Ovary (tissue), 9 donors: Measurements from ENCODE around the gene DTL. TPM values are rescaled to one million over a fixed set of nuclear protein-coding genes. Genes with fewer than 3 reads are reported as not detected.

Experiments
- DNase-seq, 5 donors: peaks; one replicate each; pipeline ENCODE4 v3.0.0-alpha.2; 2019 to 2020
- H3K27ac ChIP-seq, 2 donors: fragments of 200-600 bp; one replicate each; pipeline versions ENCODE4 v1.5.1 to v1.8.0; 2019 to 2022
- H3K27me3 ChIP-seq: fragments of 200-600 bp; one replicate; pipeline ENCODE4 v1.8.0; 2022
- H3K36me3 ChIP-seq: fragments of 200-600 bp; sonication (generic); one replicate; pipeline ENCODE4 v1.5.1; 2019
- H3K4me1 ChIP-seq: one replicate; pipeline ENCODE4 v1.8.1; 2013; ENCODE audit warnings: mild to moderate bottlenecking, moderate library complexity; ENCODE audit not compliant: insufficient read depth
- H3K4me3 ChIP-seq: fragments of 200-600 bp; sonication (generic); one replicate; pipeline ENCODE4 v1.5.1; 2017
- H3K9me3 ChIP-seq, 2 donors: fragments of 200-600 bp in 1 of 2; sonication (generic) in 1 of 2; one replicate each; pipeline versions ENCODE4 v1.5.1 to v1.8.1; 2013 to 2019; ENCODE audit warnings: mild to moderate bottlenecking in 1 of 2, moderate library complexity in 1 of 2
- EP300 ChIP-seq: sonication (generic); formaldehyde crosslinking; IDR thresholded peaks from one replicate; pipeline ENCODE4 v1.6.1; 2017; ENCODE audit warnings: antibody characterized with exemption
- POLR2A ChIP-seq: fragments of 450-650 bp; IDR thresholded peaks from one replicate; pipeline ENCODE4 v1.6.1; 2017; ENCODE audit warnings: antibody characterized with exemption, mild to moderate bottlenecking, moderate library complexity
- WGBS, 3 donors: extraction: QIAGEN DNeasy Blood & Tissue Kit in 1 of 3; methylation state at CpG; one replicate each; pipeline versions ENCODE4 v1.1.5 to v1.1.7; 2013 to 2017; 5-methylcytosine and 5-hydroxymethylcytosine counted together
- intact Hi-C, 4 donors: fragments of 100-400 bp; cut with DNase I; formaldehyde crosslinking; loops; one replicate each; pipeline versions ENCODE4 v1.11.0 to v1.15.1; 2022 to 2023
- polyA plus RNA-seq, 2 donors: library from polyadenylated mRNA; stranded (reverse); fragments of 200-250 nt in 1 of 2; fragments of 350-450 nt in 1 of 2; fragmentation: Illumina TruSeq in 1 of 2; extraction: RNeasy Lipid Tissue Mini Kit (QIAGEN cat#74804) in 1 of 2; gene quantifications; one replicate each; pipeline ENCODE4 v1.2.3, GENCODE V29; 2013 to 2014
- total RNA-seq, 7 donors: library from RNA; depleted of rRNA in 2 of 7; stranded (reverse); fragments of >200 nt in 2 of 7; fragmentation: NEBNext Ultra II Directional in 3 of 7; extraction: Animal tissue kit (Norgen Biotek cat#: 25700) in 3 of 7; gene quantifications; one replicate each; pipeline versions ENCODE4 v1.1.0 to v1.2.4, GENCODE V29; 2016 to 2023
- TF ChIP-seq, protein P1 (sequence below), 3 donors: fragments of 450-650 bp in 2 of 3; fragments of 200-600 bp in 1 of 3; IDR thresholded peaks; one replicate each; pipeline versions ENCODE4 v1.5.1 to v1.8.0; 2016 to 2022; ENCODE audit warnings: antibody characterized with exemption in 3 of 3, mild to moderate bottlenecking in 1 of 3
- donor health status: DM: no; HTN: no; CAD: no; lungs with moderate emphysema.
- donor health status: DM: no; HTN: no; CAD: no.
- donor health status: Bipolar disorder and iron deficiency.
- donor health status: DM: yes; HTN: yes; CAD: no.
- donor health status: DM: no; HTN: no; CAD: no.
- donor health status: DM: yes; HTN: yes; CAD: no.

Gene DTL
- total and polyA plus RNA-seq, 9 donors = 0.11 to 2.0 (median 0.96) TPM

DNA sequence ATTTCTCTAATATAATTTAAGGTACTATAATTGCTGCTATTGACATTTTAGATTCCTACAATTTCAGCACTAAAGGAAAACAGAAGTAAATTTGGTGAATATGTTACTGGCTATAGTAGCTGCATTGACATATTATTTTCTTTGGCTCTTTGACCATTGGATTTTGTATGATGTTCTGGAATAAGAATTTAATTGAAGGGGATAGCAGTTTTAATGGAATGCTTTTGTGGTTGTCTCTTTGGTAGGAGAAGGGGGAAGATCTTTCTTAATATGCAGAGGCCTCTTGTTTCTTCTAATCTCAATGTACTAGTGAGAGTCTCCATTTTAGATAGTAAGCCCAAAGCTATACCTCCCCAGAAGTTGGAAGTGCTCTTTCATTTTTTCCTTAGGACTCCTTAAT, 6.9 kb downstream of the DTL start:
- TF ChIP-seq, protein P1, sequence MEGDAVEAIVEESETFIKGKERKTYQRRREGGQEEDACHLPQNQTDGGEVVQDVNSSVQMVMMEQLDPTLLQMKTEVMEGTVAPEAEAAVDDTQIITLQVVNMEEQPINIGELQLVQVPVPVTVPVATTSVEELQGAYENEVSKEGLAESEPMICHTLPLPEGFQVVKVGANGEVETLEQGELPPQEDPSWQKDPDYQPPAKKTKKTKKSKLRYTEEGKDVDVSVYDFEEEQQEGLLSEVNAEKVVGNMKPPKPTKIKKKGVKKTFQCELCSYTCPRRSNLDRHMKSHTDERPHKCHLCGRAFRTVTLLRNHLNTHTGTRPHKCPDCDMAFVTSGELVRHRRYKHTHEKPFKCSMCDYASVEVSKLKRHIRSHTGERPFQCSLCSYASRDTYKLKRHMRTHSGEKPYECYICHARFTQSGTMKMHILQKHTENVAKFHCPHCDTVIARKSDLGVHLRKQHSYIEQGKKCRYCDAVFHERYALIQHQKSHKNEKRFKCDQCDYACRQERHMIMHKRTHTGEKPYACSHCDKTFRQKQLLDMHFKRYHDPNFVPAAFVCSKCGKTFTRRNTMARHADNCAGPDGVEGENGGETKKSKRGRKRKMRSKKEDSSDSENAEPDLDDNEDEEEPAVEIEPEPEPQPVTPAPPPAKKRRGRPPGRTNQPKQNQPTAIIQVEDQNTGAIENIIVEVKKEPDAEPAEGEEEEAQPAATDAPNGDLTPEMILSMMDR (IDR thresholded peaks at IDR 0.05) = no peak
- TF ChIP-seq POLR2A (no peak), EP300 (no peak)
- H3K27me3 ChIP-seq = no peaks in the 10 kb centered on the region
- no peak overlapping the region for H3K27ac ChIP-seq
- intact Hi-C loops = no loop called here
- no peaks in the 10 kb centered on the region for H3K4me1 ChIP-seq
- no peaks in the 10 kb centered on the region for H3K9me3 ChIP-seq
- no peak overlapping the region for H3K4me3 ChIP-seq
- no peaks in the 10 kb centered on the region for H3K36me3 ChIP-seq
- DNase-seq = no peak

DNA sequence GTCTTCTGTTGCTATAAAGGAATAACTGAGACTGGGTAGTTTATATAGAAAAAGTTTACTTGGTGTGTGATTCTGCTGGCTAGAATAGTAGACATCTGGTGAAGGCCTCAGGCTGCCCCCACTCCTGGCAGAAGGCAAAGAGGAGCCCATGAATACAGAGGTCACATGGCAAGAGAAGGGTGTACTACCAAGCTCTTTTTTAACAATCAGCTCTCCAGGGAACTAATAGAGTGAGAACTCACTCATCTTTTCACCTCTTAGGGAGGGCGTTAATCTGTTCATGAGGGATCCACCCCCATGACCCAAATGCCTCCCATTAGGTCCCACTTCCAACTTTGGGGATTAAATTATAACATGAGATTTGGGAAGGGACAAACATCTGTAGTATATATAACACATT, 9.3 kb downstream of the DTL start:
- TF ChIP-seq EP300 (no peak), POLR2A (no peak)
- TF ChIP-seq, protein P1 (IDR thresholded peaks at IDR 0.05) = no peak
- 91 to 100% (median 91%) methylated on average over 1 of the region's 1 CpG for WGBS, 3 donors
- no peak for DNase-seq
- no peaks in the 10 kb centered on the region for H3K36me3 ChIP-seq
- no peak overlapping the region for H3K27ac ChIP-seq
- intact Hi-C loops = no loop called here
- no peak overlapping the region for H3K4me3 ChIP-seq
- H3K9me3 ChIP-seq = no peaks in the 10 kb centered on the region
- no peaks in the 10 kb centered on the region for H3K4me1 ChIP-seq
- H3K27me3 ChIP-seq = no peaks in the 10 kb centered on the region

DNA sequence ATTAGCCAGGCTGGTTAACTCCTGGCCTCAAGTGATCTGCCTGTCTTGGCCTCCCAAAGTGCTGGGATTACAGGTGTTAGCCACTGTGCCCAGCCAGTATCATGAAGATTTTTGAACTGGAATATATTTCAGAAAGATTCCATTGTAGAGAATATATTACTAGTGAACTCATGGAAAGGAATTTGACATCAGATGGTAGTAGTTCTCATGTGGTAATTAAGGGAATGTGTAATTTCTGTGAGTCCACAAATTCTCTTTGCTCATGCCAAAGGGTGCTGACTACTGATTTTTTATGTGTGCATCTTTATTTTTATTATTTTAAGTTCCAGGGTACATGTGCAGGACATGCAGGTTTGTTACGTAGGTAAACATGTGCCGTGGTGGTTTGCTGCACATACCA, 10.4 kb downstream of the DTL start:
- H3K4me1 ChIP-seq = no peaks in the 10 kb centered on the region
- H3K27me3 ChIP-seq = no peaks in the 10 kb centered on the region
- WGBS, 3 donors = 97 to 100% (median 98%) methylated on average over 2 of the region's 2 CpGs
- no peaks in the 10 kb centered on the region for H3K36me3 ChIP-seq
- H3K9me3 ChIP-seq = no peaks in the 10 kb centered on the region
- TF ChIP-seq, protein P1 (IDR thresholded peaks at IDR 0.05) = no peak
- TF ChIP-seq POLR2A = no peak
- no peak for TF ChIP-seq EP300
- no peak overlapping the region for H3K27ac ChIP-seq
- intact Hi-C loops = no loop called here
- H3K4me3 ChIP-seq = no peak overlapping the region
- DNase-seq = no peak

DNA sequence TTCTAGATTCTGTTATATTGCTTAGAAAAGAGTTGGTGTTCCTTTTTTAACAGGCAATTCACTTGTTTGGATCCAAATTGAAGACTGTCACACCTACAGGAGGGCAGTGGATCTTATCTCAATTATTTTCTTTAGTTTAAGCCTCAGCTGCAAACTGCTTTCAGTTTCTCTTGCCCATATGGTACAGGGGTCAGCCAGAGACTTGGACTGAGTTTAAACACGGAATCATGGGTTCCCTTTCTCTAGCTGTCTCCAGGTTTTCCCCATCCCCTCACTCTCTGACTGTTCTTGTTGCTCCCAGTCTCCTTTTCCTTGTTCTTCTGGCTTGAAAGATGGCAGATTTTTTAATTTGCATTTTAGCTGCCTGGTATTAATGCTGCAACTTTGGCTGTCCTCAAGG, 18.4 kb downstream of the DTL start:
- Histone ChIP-seq H3K4me1 (no peaks in the 10 kb centered on the region), H3K36me3 (no peaks in the 10 kb centered on the region)

More for the DNA sequence above, 18.4 kb downstream of the DTL start:
- intact Hi-C loops = no loop called here
- Histone ChIP-seq H3K9me3 (no peaks in the 10 kb centered on the region), H3K27ac (no peak overlapping the region), H3K4me3 (no peak overlapping the region), H3K27me3 (no peaks in the 10 kb centered on the region)
- TF ChIP-seq, protein P1 (IDR thresholded peaks at IDR 0.05) = no peak
- no peak for TF ChIP-seq POLR2A
- TF ChIP-seq EP300 = no peak
- no peak for DNase-seq
- WGBS, 3 donors = 34 to 87% (median 65%) methylated on average over 1 of the region's 1 CpG
